Neural cell (in vitro differentiated cells): ENCODE results near the gene TMPRSS2.

Experiments
- EP300 ChIP-seq: fragments of 450-650 bp; conservative IDR thresholded peaks from 2 replicates; pipeline ENCODE4 v1.6.1; 2014; ENCODE audit warnings: antibody characterized with exemption, mild to moderate bottlenecking, moderate library complexity; ENCODE audit not compliant: poor library complexity, severe bottlenecking
- TF ChIP-seq, protein P1 (sequence below): fragments of 450-650 bp; IDR thresholded peaks from 2 replicates; pipeline ENCODE4 v1.5.1; 2014; ENCODE audit warnings: antibody characterized with exemption, mild to moderate bottlenecking, moderate library complexity; ENCODE audit not compliant: poor library complexity, severe bottlenecking

DNA sequence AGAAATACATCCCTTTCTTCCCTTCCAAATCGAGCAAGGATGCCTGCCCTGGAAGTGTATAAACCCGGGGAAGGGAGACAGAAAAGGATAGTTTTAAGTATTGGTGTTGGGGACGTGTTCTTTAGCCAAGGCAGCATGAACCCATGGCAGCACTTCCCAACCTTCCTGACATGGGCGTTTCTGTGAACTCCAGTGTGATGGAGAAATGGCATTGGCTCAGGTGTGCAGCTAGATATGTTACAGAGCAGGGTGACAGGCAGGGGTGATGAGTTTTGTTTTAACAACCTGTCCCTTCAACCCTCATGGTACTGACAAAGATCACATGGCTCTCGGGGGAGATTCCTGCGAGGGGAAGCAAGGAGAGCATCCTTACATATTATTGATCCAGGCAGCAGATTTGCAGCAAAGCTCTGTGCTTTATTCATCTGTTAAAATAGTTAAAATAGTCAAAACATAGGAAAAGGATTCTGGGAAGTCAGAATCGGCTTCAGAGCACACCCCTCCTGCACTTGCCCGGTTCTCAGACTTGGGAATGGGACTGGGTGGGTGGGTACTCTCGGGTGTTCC is 78.0 kb downstream of the TMPRSS2 start:
- TF ChIP-seq EP300: no peak
- TF ChIP-seq, protein P1, sequence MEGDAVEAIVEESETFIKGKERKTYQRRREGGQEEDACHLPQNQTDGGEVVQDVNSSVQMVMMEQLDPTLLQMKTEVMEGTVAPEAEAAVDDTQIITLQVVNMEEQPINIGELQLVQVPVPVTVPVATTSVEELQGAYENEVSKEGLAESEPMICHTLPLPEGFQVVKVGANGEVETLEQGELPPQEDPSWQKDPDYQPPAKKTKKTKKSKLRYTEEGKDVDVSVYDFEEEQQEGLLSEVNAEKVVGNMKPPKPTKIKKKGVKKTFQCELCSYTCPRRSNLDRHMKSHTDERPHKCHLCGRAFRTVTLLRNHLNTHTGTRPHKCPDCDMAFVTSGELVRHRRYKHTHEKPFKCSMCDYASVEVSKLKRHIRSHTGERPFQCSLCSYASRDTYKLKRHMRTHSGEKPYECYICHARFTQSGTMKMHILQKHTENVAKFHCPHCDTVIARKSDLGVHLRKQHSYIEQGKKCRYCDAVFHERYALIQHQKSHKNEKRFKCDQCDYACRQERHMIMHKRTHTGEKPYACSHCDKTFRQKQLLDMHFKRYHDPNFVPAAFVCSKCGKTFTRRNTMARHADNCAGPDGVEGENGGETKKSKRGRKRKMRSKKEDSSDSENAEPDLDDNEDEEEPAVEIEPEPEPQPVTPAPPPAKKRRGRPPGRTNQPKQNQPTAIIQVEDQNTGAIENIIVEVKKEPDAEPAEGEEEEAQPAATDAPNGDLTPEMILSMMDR: no peak
